Measurements from ENCODE around the gene EIF3D.

GRCh38 chr22:36538529-36538928 is 9.6 kb upstream of the EIF3D start:
- TF ChIP-seq POLR2AphosphoS5 (IDR thresholded peaks at IDR 0.05; ENCODE audit: low read depth, low read length), result no peak
- no peak for TF ChIP-seq CTCF (IDR thresholded peaks at IDR 0.05 in 2 of 3, conservative IDR thresholded peaks at IDR 0.05 in 1 of 3; ENCODE audit: borderline replicate concordance in 1 of 3, insufficient read depth in 1 of 3, low read depth in 2 of 3, low read length in 2 of 3)

Data from HCT116 (cell line).